ENCODE data around the gene TLK1.
A peak's percentile ranks its signal among the peaks of the same experiment; 100 is the strongest.

TLK1 gene

DNA sequence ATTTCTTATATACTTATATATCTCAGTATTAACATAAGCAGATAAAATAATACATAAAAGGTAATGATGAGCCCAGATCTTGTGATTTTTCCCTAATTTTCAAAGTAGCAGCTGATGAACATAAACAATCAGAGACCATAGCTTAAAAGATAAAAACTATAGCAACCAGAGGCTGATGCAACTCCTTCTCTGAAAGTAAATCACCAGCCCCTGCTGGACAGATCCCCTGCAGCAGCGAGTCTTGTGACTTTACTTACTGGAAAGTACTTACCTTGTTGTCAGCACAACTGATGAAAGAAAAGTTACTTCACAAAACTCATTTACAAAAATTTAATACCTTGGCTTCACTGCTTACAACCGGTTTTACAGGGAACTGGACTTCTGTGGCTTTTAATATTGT is 164.4 kb downstream of the TLK1 start:
- DNase-seq: no peak

DNA sequence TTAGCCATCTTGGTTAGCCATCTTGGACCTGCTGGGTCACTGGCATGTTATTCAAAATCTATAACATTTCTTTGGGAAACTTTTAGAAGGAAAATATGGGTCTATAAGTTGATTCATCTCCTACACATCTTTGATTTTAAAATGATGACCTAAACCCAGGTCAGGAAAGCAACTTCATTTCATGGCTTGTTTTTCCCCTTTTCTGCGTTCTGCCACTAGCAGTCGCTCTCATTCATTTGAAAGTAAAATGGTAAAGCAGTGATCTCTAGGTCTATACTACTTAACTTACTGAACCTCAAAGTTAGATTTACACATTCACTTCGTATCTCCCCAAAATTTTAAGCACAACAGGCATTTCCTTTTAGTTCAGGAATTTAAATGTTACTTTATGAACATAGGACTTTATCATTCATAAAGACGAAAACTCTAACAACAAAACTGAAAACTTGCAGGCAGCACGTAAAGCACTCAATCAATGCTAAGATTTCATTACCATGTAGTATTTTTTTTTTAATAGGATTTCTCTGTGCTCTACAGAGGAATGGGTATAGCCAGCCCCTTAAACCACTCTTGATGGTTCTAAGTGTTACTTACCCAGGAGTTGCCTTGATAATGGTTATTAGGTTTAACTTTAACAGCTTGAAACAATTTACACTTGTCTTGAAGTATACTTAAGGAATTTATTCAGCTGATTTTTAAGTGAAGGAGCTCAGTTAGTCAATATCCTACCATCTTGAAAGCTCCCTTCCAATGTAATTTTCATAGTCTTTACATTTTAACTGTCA is 169.1 kb downstream of the TLK1 start:
- no peak for DNase-seq

GRCh38 chr2:170986566-170987258 is 174.0 kb downstream of the TLK1 start:
- no peak for DNase-seq

GRCh38 chr2:170985407-170985806 is 175.3 kb downstream of the TLK1 start:
- no peak for DNase-seq

DNA sequence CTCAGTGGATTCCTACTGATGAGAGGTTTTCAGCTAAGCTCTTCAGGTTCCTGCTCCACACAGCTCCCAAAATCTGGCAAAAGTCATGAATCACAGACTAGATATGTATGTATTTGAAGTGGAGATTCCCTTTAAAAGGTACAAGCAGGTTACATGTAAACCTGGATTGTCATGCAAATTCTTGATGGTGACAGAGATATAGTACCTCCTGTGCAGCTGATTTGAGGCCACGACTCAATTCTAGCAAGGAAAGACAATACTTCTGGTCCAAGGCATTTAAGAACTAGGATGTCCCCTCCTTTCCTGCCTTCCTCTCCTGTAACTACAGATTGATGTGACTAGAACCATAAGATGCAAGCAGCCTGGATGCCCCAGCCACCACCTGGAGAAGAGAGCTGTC is 176.6 kb downstream of the TLK1 start:
- DNase-seq: no peak

DNA sequence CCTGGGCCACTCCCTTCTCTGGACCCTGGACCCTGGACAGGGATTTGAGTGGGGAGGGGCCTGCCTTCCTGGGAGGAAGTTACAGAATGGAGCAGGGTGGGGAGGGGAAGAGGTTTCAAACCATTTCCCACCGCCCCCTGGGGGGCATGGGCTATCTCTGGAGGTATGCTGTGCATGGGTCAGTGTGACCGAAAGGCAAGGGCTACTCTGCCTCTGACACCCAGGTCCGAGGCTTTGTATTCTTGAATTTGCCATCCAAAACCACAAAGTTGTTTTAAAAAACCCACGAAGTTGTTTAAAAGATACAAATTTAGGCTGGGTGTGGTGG is 184.8 kb downstream of the TLK1 start:
- DNase-seq: no peak

DNA sequence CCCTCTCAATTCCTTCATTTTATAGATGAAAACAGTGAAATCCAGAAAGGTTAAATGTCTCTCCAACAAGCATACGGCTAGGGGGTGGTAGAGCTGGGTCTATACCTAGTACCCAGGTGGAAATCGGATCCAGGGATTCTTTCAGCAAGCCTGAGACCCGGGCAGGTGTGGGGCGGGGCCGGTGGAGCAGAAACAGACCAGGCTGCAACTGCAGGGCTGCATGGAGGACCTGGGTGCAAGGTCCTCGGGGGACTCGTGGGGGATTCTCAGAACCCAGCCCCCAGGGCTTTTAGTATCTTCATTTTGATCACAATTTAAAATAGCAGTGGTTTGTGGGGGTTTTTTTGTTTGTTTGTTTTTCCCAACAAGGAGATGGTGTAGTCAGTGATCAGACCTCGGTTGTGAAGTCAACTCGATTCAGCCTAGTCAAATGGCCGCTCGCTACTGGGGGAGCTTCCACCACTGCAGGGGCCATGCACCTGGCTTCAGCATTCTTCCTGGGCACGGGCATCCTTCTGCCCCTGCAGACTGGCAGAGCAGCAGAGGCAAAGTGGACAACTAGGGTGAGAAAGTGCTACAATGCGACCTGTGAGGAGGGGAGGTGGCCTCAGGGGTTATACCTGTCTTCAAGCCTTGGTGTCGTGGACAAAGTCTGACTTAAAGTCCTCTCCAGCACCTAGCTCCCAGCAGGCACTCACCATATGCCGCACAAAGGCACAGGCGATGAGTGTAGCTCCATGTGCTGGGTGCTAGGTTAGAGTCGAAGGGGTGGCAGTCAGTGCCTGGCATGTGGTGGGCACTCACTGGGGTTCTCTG is 185.4 kb downstream of the TLK1 start:
- DNase-seq: no peak

GRCh38 chr2:170974304-170974993 is 186.2 kb downstream of the TLK1 start:
- no peak for DNase-seq

- peak; percentile 84 for DNase-seq
Measured at GRCh38 chr2:170973492-170974303, 187.0 kb downstream of the TLK1 start.

- no peak for DNase-seq
Measured at GRCh38 chr2:170973225-170973491, 187.5 kb downstream of the TLK1 start.

DNA sequence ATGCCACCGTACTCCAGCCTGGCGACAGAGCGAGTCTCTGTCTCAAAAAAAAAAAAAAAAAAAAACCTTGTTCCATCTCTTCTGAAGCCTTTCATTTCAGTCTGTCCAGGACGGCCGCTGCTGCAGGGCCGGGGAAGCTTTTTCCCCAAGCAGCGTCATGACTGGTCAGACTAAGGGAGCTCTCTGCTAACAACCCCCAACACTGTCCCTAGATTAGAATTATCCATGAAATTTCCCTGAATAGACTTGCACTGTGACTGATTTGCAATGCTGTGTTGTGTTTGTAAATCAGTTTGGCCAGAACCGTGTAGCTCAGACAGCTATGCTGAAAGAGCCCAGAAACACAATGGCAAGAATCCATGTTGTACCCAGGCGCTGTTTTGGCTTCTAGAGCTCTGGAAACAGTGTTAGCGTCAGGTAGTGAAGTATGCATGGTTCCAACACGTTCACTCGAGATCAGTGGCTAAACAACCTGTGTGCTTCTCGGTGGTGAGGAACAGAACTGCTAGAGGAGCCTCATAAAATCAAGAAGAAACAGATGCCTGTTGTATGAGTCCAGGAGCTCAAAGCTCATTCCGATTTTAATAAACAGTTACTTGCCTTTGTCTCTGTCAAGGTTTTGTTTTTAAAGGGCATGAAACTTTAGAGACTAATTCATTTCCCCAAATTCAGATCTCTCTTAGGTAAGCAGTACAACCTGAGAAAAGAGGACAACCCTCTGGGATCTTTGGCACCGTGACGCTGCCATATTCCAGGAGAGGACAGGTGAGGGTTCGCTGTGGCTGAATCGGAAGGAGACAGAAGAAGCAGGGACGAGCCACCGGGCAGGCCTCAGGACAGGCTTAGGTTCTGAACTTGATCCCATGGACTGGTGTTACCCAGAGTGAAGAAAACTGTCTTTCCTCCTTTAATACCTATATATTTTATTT is 188.1 kb downstream of the TLK1 start:
- DNase-seq: peak; percentile 30

- DNase-seq: no peak
Measured at GRCh38 chr2:170971071-170971470, 189.6 kb downstream of the TLK1 start.

GRCh38 chr2:170969872-170970496 is 190.7 kb downstream of the TLK1 start:
- peak; percentile 39 for DNase-seq

DNA sequence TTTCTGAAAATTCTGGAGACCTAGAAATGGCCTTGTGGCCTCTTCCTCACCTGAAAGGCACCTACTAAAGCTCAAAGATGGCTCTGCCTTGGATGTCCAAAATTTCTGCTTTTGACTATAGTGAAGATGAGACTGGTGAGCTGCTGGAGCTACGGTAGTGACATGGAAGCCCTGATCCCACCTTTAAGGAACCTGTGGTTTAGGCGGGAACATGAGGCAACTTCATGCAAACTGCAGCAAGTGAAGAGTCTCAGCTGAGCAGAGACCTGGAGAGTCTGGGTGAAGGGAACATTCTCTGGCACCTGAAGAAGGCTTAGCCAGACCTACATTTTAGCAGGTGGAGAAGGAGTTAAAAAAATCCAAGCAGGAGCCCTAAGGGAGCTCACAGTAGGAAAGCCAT is 191.7 kb downstream of the TLK1 start:
- DNase-seq: no peak

DNA sequence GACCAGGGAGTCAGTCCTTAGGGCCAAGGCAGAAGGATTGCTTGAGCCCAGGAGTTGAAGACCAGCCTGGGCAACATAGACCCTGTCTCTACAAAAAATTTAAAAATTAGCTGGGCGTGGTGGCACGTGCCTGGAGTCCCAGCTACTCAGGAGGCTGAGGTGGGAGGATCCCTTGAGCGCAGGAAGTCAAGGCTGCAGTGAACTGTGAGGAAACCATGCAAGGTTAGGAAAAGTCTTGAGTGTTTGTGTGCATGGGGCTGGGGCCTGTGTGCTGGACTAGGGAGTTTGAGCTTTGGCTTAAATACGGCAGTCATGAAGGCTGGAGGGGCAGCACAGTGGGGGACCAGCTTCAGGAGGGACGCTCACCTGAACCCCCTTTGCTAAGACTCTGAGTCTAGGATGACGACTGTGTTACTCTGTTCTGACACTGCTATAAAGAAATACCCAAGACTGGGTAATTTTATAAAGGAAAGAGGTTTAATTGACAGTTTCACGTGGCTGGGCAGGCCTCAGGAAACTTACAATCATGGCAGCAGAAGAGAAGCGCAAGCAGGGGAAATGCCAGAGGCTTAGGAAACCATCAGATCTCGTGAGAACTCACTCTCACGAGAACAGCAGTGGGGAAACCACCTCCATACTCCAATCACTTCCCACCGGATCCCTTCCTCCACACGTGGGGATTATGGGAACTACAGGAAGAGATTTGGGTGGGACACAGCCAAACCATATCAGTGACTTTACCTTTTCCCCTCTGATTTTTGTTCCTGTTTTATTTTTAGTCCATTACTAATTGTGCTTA is 192.3 kb downstream of the TLK1 start:
- DNase-seq: no peak

DNA sequence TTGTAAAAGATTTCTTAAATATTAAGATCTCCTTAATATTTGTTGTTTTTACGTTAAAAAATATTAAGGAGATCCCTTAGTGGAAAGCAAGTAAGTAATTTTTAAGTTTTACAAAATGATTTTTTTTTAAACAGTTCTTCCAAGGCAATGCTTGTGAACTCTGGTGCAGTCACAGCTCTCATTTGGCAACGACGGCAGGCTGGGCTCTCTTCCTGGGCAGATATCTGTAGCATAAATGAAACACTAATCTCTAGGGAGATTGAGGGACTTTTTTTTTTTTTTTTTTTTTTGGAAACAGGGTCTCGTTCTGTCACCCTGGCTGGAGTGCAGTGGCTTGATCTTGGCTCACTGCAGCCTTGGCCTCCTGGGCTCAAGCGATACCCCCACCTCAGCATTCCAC is 193.1 kb downstream of the TLK1 start:
- DNase-seq: no peak

DNA sequence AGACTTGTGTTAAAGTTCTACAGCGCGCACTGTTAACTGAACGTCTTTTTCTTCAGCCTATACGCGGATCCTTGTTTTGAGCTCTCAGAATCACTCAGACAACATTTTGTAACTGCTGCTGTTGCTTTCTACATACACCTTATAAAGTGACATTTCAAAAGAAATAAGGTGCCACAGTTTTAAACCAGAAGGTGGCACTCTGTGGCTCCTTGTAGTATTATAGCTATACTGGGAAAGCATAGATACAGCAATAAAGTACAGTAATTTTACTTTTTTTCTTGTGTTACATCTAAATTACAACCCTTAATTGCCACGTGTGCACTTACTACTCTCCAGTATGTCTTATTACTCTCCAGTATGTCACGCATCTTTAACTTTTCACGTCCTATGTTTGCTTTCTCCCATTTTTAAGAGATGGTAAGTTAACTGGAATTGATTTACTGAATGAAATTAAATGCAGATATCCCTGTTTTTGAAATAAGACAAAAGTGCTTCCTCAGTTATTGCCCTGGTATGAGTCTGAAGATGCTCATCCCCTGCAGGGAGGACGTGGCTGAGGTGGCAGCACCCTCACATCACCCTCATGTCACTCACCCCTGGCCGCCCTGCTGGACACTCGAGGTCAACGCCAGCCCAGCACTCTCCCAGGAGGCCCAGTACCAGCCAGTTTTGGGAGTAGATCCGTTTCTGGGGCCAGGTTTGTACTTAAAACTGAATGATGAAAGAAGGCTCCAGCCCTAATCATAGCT is 193.9 kb downstream of the TLK1 start:
- peak; percentile 23 for DNase-seq

GRCh38 chr2:170965446-170966225 is 195.1 kb downstream of the TLK1 start:
- DNase-seq: no peak

DNA sequence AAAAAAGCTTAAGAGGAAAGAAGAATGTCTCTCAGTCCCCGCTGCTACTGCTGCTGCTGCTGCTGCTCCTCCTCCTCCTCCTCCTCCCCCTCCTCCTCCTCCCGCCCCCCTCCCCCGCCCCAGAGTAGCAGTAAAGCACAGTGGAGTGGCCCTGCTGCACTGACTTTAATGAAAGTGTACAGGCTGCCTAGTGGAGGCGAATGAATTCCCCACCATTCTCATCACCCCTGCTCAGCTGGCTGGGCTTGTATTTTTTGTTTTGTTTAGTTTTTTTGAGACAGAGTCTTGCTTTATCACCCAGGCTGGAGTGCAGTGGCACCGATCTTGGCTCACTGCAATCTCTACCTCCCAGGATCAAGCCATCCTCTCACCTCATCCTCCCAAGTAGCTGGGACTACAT is 197.3 kb downstream of the TLK1 start:
- DNase-seq: no peak
